Breast epithelium (tissue), 4 donors: Measurements from ENCODE around the gene ARL4D. TPM values are rescaled to one million over a fixed set of nuclear protein-coding genes. Genes with fewer than 3 reads are reported as not detected.

Source experiments
- DNase-seq, 2 donors: peaks; one replicate each; pipeline ENCODE4 v3.0.0-alpha.2; 2019; ENCODE audit warnings: low spot score in 2 of 2
- H3K27ac ChIP-seq, 2 donors: fragments of 200-600 bp; sonication (generic) in 1 of 2; one replicate each; pipeline ENCODE4 v1.5.1; 2016 to 2019; ENCODE audit warnings: mild to moderate bottlenecking in 1 of 2
- H3K27me3 ChIP-seq, 2 donors: fragments of 200-600 bp; sonication (generic) in 1 of 2; one replicate each; pipeline versions ENCODE4 v1.5.1 to v1.6.0; 2017 to 2019; ENCODE audit warnings: control low read depth in 1 of 2, mild to moderate bottlenecking in 1 of 2
- H3K36me3 ChIP-seq: fragments of 200-600 bp; one replicate; pipeline ENCODE4 v1.5.1; 2019
- H3K4me1 ChIP-seq, 2 donors: fragments of 200-600 bp; sonication (generic); one replicate each; pipeline ENCODE4 v1.5.1; 2016 to 2019; ENCODE audit warnings: control low read depth in 1 of 2
- H3K4me3 ChIP-seq, 3 donors: fragments of 200-600 bp; sonication (generic); 1 replicate in 2 of 3; 2 replicates in 1 of 3; pipeline ENCODE4 v1.5.1; 2016 to 2019; ENCODE audit warnings: mild to moderate bottlenecking in 3 of 3, moderate library complexity in 2 of 3
- H3K9me3 ChIP-seq, 2 donors: fragments of 200-600 bp; sonication (generic) in 1 of 2; one replicate each; pipeline ENCODE4 v1.5.1; 2016 to 2019; ENCODE audit warnings: control low read depth in 1 of 2
- CTCF ChIP-seq, 3 donors: fragments of 450-650 bp; IDR thresholded peaks; one replicate each; pipeline ENCODE4 v1.5.1; 2016 to 2017; ENCODE audit warnings: antibody characterized with exemption in 3 of 3, mild to moderate bottlenecking in 3 of 3, moderate library complexity in 3 of 3
- POLR2A ChIP-seq: fragments of 450-650 bp; IDR thresholded peaks from one replicate; pipeline ENCODE4 v1.6.1; 2016; ENCODE audit warnings: antibody characterized with exemption, mild to moderate bottlenecking, moderate library complexity
- POLR2AphosphoS5 ChIP-seq, 3 donors: sonication (generic); formaldehyde crosslinking; IDR thresholded peaks; one replicate each; pipeline ENCODE4 v1.6.1; 2017; ENCODE audit warnings: antibody characterized with exemption in 3 of 3
- intact Hi-C: fragments of 100-400 bp; cut with DNase I; formaldehyde crosslinking; loops from one replicate; pipeline ENCODE4 v1.15.1; 2023; ENCODE audit warnings: low total_unique reads
- total RNA-seq, 3 donors: library from RNA; depleted of rRNA; stranded (reverse); fragments of >200 nt; gene quantifications; one replicate each; pipeline ENCODE4 v1.1.0, GENCODE V29; 2016

The ARL4D gene
- total RNA-seq, 3 donors from 2014 or later, result 6.1 to 15.4 (median 7.2) TPM

- no peak overlapping the region for H3K4me3 ChIP-seq
- no peaks in the 10 kb centered on the region for H3K27me3 ChIP-seq
- no peak for DNase-seq
- TF ChIP-seq POLR2AphosphoS5 (IDR thresholded peaks at IDR 0.05), result no peak
- no peak for TF ChIP-seq POLR2A
- no peak for TF ChIP-seq CTCF (IDR thresholded peaks at IDR 0.05)
- no peaks in the 10 kb centered on the region for H3K4me1 ChIP-seq
- H3K9me3 ChIP-seq, result no peaks in the 10 kb centered on the region
- intact Hi-C loops, result no loop called here
- peak overlapping the region in 1 of 2 donors; percentile 25 for H3K27ac ChIP-seq
- no peaks in the 10 kb centered on the region for H3K36me3 ChIP-seq
Measured at GRCh38 chr17:43410557-43411368, 12.0 kb downstream of the ARL4D start.

GRCh38 chr17:43411369-43411677 lies 12.5 kb downstream of the ARL4D start:
- no peak for DNase-seq
- TF ChIP-seq POLR2A (no peak), POLR2AphosphoS5 (IDR thresholded peaks at IDR 0.05) (no peak), CTCF (IDR thresholded peaks at IDR 0.05) (no peak)
- Histone ChIP-seq H3K4me3 (no peak overlapping the region), H3K27ac (no peak overlapping the region), H3K4me1 (no peaks in the 10 kb centered on the region), H3K36me3 (no peaks in the 10 kb centered on the region), H3K9me3 (no peaks in the 10 kb centered on the region), H3K27me3 (no peaks in the 10 kb centered on the region)
- intact Hi-C loops, result no loop called here

GRCh38 chr17:43411749-43412148 lies 13.0 kb downstream of the ARL4D start:
- no peak overlapping the region for H3K4me3 ChIP-seq
- H3K9me3 ChIP-seq, result no peaks in the 10 kb centered on the region
- H3K27me3 ChIP-seq, result no peaks in the 10 kb centered on the region
- intact Hi-C loops, result no loop called here
- no peak for DNase-seq
- no peak overlapping the region for H3K27ac ChIP-seq
- no peaks in the 10 kb centered on the region for H3K36me3 ChIP-seq
- no peaks in the 10 kb centered on the region for H3K4me1 ChIP-seq
- TF ChIP-seq POLR2A (no peak), CTCF (IDR thresholded peaks at IDR 0.05) (no peak), POLR2AphosphoS5 (IDR thresholded peaks at IDR 0.05) (no peak)

GRCh38 chr17:43412166-43412565 lies 13.4 kb downstream of the ARL4D start:
- Histone ChIP-seq H3K27ac (no peak overlapping the region), H3K36me3 (no peaks in the 10 kb centered on the region), H3K9me3 (no peaks in the 10 kb centered on the region), H3K27me3 (no peaks in the 10 kb centered on the region), H3K4me3 (no peak overlapping the region), H3K4me1 (peaks cover 0 to under 1% of the 10 kb centered on the region in 2 donors)
- DNase-seq, result no peak
- no peak for TF ChIP-seq POLR2A
- no peak for TF ChIP-seq CTCF (IDR thresholded peaks at IDR 0.05)
- TF ChIP-seq POLR2AphosphoS5 (IDR thresholded peaks at IDR 0.05), result no peak
- intact Hi-C loops, result no loop called here

GRCh38 chr17:43416998-43417890 lies 18.5 kb downstream of the ARL4D start:
- intact Hi-C loops, result loop anchor here (1.0 kb wide), 1 partner anchor 31 kb away; no protein-coding TSS in a partner anchor
- H3K4me3 ChIP-seq, result peak overlapping the region in 1 of 3 donors; percentile 15
- peaks cover 4 to 12% of the 10 kb centered on the region in 2 donors for H3K4me1 ChIP-seq
- peak; percentile 59 to 62 for DNase-seq
- no peaks in the 10 kb centered on the region for H3K36me3 ChIP-seq
- H3K27ac ChIP-seq, result peak overlapping the region; percentile 69 to 71
- TF ChIP-seq POLR2A, result no peak
- H3K27me3 ChIP-seq, result no peaks in the 10 kb centered on the region
- no peaks in the 10 kb centered on the region for H3K9me3 ChIP-seq
